HS-5 (cell line): Measurements from ENCODE around the gene CYLC1.

Experiments used
- DNase-seq: peaks from one replicate; pipeline ENCODE4 v3.0.0-alpha.2; 2012; ENCODE audit warnings: low read depth

Gene CYLC1, protein sequence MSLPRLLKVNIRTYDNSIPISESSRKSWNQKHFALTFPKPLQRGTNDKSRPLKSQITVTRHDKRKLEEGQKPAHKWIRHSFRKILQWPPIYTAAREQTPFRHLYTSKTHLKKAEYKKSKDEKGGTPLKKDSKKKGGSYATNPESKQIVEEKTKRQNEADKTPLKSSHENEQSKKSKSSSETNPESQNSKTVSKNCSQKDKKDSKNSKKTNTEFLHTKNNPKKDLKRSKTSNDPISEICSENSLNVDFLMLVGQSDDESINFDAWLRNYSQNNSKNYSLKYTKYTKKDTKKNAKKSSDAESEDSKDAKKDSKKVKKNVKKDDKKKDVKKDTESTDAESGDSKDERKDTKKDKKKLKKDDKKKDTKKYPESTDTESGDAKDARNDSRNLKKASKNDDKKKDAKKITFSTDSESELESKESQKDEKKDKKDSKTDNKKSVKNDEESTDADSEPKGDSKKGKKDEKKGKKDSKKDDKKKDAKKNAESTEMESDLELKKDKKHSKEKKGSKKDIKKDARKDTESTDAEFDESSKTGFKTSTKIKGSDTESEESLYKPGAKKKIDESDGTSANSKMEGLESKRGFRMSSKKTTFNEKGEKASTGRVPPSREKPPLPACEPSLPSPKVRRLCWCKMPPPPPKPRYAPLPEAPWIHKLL

DNA sequence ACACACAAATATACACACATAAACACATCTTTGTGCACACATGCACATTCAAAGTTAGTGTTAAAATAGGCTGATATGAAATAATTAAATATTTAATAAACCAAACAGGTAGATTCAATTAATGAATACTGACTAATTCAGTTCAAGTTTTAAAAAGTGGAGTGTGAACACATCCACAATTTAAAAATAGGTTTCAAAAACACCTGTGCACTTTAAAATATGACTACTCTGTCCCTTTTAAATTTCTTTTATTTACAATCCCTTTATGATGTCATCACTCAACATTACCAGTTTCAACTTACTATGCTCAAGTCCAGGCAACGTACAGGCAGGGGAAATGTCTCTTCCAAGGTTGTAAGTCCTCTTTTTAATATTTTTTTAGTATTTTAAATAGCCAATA lies at the start of gene CYLC1:
CYLC1 (plus strand) TSS at position 301 of the 400 bp plus-strand sequence; CDS start at position 338, 37 bp downstream.
- no peak for DNase-seq

DNA sequence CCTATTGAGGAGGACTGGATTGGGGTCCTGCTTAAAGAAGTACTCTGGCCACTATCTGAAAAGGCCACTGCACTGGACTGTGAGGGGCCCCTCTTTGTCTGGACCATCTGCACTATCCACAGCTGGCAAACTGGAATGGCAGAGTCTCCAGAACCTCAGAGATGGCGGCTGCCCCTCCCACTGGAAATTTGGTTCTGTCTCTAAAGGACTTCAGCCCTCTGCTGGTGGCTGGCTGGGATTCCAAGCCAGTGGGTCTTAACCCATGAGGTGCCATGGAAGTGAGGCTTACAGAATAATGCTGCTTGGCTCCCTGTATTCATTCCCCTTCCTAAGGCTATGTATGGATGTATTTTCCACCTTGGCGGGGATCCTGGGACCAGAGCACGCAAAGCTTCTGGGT lies 41.6 kb upstream of the CYLC1 start:
- no peak for DNase-seq

DNA sequence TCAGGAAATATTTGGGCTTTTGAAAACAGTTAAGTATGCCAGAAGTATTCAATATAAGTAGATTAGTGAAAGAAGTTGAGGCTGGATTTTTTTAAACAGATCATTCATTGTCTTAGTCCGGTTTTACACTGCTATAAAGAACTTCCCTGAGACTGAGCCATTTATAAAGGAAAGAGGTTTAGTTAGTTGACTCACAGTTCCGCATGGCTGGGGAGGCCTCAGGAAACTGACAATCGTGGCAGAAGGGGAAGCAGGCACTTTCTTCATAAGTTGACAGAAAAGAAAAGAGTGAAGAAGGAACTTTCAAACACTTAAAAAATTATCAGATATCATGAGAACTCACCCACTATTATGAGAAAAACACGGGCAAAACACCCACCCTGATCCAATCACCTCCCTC lies 31.1 kb upstream of the CYLC1 start:
- no peak for DNase-seq

DNA sequence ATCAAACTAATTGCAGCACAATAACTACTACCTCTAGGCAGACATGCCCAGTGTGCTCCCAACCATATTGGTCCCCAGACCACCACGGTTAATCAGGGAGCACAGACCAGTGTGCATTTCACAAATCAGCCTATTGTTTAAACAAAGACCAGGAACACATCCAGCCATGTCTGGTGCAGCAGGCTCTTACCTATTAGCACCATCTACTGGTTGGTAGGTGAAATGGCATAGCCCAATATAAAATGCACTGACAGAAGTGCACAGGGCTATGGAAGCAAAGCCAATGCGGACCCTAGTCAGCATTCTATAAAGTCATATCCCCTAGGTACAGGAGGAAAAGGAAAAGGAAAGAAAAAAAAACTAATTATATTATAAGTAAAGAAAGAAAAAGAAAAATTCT lies 15.5 kb upstream of the CYLC1 start:
- DNase-seq: no peak

DNA sequence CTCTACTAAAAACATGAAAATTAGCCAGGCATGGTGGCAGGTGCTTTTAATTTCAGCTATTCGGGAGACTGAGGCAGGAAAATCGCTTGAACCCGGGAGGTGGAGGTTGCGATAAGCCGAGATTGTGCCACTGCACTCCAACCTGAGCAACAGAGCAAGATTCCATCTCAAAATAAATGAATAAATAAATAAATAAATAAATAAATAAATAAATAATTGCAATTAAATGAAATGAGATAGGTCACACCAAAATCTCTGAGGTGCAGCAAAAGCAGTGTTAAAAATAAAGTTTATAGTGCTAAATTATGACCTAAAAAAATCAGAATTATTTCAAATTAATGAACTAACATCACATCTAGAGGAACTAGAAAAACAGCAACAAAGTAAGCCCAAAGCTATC lies 13.6 kb upstream of the CYLC1 start:
- no peak for DNase-seq

DNA sequence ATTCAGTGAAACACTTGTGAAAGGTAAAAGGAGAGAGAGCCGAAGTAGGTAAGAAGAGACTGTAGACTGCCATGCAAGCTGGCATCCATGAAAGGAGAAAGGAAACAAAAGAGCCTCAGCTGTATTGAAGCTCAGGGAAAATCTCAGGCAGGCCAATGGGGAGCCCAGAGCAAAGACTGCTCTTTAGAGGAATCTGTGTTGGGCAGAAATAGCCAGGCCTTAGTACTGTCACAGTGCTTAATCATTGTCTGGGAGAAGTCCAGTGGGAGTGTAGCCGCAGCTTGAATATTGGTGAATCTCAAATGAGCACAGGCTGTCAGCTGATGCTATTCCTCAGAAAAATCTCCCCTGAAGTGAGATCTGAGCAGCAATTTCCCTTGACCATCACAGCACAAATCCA lies 27.6 kb downstream of the CYLC1 start:
- DNase-seq: no peak

DNA sequence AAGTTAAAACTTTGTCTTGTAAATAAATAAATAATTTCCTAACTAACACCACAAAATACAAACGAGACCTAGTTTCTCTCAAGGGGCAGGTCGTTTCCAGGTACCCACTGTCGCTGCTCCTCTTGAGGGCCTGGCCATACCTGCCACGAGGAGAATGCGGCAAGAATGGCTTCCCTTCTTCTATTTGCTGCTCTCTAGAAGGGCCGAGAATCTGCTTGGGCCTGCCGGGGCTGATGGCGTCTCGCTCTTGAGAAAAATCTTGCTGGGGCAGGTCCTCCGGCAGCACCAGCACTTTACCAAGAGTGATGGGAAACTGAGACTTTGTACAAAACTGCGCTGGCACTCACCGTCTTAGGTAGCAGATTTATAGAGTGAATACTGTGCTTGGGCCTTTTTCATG lies 31.5 kb downstream of the CYLC1 start:
- DNase-seq: no peak

DNA sequence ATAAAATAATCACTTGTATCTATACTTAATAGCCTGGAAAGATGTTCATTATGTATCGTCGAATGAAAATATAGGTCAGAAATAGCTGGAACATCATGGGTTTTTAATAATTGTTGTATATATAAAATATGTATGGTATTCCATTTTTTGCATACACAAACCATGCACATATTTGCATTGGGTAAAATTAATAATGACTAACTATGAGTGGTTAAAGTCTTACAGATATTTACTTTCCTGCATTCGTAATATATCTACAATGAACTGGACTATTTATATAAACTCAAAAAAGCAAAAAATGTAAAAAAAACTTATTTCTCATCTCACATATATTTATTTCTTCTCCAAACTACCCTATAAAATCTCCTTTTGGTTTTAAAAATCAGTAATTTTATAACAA lies 46.0 kb downstream of the CYLC1 start:
- no peak for DNase-seq

DNA sequence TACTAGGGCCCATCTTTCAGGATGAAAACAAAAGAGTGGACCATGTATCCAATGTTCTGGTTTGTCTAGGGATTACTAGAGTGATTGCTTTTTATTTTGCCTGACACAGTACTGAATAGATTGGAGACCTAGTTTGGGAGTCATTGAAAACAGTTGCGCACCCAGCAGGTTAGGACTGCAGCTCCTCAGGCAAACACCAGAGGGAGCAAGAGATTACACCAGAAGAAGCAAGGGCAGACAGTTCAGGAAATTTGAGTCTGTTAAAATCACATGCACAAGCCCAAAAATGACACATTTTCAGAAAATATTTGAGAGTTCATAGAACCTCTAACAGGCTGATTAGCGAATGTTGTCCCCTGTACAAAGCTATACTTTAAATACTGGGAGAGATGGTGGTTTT lies 55.6 kb downstream of the CYLC1 start:
- DNase-seq: no peak

DNA sequence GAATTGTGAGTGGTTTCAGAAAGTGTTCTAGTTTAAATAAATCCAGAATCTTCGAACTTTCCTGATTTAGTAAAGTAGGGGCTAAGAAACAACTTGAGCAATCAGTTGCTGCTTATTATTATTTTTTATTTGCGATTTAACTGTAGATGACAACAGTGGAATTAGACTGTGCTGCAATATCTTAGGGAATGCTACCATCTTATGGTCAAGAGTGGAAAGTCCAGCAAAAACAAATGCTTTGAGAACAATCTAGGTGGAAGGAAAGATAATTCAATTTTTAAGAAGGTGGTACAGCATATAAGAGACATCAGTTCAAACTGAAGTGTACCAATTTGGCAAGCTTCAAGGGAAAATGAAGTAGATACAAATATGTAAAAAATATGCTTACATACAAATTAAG lies 73.3 kb downstream of the CYLC1 start:
- no peak for DNase-seq
